Fibroblast of the aortic adventitia (primary cell): ENCODE results near the gene ANKHD1. TPM values are rescaled to one million over a fixed set of nuclear protein-coding genes. Genes with fewer than 3 reads are reported as not detected.

Source experiments
- DNase-seq: peaks from one replicate; pipeline ENCODE4 v3.0.0-alpha.2; 2010; ENCODE audit warnings: low read depth
- H3K4me3 ChIP-seq: 2 replicates; pipeline ENCODE4 v1.5.1; 2011; ENCODE audit warnings: low read depth, mild to moderate bottlenecking, control low read depth, low read length, moderate library complexity
- total RNA-seq: library from RNA; depleted of rRNA; stranded (reverse); fragments of >200 nt; gene quantifications from 2 replicates; pipeline ENCODE4 v1.2.3, GENCODE V29; 2012; ENCODE audit warnings: low replicate concordance
- TF ChIP-seq, protein P1 (sequence below): IDR thresholded peaks from 2 replicates; pipeline ENCODE4 v1.5.1; 2011; ENCODE audit warnings: mild to moderate bottlenecking, low read length, control low read depth, inconsistent platforms; ENCODE audit not compliant: insufficient read depth

ANKHD1 gene
- total RNA-seq, 1 donor, result 71.1 TPM

DNA sequence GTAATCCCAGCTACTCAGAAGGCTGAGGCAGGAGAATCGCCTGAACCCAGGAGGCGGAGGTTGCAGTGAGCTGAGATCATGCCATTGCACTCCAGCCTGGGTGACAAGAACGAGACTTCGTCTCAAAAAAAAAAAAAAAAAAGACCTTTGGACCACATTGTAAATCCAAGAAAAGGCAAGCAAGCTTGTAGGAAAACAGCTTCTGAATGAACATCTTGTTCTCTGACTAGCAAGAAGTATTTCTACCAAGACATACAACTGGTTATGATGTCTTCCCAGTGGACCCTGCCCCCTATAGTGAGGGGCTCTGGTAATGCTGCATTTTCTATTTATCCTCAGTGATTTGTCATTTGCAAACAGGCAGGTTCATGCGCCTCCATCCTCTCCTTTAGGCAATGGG lies 141.3 kb downstream of the ANKHD1 start:
- TF ChIP-seq, protein P1, sequence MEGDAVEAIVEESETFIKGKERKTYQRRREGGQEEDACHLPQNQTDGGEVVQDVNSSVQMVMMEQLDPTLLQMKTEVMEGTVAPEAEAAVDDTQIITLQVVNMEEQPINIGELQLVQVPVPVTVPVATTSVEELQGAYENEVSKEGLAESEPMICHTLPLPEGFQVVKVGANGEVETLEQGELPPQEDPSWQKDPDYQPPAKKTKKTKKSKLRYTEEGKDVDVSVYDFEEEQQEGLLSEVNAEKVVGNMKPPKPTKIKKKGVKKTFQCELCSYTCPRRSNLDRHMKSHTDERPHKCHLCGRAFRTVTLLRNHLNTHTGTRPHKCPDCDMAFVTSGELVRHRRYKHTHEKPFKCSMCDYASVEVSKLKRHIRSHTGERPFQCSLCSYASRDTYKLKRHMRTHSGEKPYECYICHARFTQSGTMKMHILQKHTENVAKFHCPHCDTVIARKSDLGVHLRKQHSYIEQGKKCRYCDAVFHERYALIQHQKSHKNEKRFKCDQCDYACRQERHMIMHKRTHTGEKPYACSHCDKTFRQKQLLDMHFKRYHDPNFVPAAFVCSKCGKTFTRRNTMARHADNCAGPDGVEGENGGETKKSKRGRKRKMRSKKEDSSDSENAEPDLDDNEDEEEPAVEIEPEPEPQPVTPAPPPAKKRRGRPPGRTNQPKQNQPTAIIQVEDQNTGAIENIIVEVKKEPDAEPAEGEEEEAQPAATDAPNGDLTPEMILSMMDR, result no peak
- H3K4me3 ChIP-seq, result no peak overlapping the region
- DNase-seq, result no peak

DNA sequence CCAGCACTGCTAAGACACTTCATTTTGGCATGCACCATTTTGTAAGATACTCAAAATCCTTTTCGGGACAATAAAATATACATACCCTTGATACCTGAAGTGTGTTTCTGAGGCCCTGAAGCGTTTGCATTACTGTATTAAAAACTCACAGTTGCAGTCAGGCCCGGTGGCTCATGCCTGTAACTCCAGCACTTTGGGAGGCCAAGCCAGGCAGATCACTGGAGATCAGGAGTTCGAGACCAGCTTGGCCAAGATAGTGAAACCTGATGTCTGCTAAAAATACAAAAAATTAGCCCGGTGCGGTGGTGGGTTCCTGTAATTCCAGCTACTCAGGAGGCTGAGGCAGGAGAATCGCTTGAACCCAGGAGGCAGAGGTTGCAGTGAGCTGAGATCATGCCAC lies 143.4 kb downstream of the ANKHD1 start:
- no peak overlapping the region for H3K4me3 ChIP-seq
- TF ChIP-seq, protein P1, result no peak
- DNase-seq, result no peak

DNA sequence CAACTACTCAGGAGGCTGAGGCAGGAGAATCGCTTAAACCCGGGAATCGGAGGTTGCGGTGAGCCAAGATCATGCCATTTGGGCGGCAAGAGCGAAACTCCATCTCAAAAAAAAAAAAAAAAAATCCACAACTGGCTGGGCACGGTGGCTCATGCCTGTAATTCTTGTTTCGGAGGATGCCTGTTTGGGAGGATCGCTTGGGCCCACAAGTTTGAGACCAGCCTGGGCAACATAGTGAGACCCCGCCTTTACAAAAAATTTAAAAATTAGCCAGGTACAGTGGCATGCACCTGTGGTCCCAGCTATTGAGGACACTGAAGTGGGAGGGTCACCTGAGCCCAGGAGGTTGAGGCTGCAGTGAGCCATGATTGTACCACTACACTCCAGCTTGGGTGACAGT lies 144.0 kb downstream of the ANKHD1 start:
- TF ChIP-seq, protein P1, result no peak
- no peak for DNase-seq
- H3K4me3 ChIP-seq, result no peak overlapping the region

DNA sequence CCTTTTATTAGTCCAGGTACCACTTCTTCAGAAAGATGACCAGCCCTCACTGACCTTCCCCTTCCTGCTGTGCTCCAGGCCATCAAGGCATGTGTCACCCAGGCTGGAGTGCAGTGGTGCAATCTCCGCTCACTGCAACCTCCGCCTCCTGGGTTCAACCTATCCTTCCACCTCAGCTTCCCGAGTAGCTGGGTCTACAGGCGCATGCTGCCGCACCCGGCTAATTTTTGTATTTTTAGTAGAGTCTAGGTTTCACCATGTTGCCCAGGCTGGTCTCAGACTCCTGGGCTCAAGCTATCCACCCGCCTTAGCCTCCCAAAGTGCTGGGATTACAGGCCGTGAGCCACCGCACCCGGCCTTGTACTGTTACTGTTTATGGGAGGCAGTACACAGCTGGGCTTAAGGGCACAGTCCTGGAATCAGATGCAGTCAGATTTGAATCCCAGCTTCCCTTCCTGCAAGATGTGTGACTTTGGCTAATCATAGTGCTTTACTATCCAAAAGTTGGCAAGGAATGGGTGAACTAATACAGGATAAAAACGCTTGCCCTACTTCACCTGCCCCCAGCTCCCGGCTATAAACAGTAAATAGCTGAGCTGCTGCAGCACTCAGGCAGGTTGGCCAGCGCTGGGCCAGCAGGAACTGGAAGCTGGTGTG lies 145.3 kb downstream of the ANKHD1 start:
- H3K4me3 ChIP-seq, result no peak overlapping the region
- TF ChIP-seq, protein P1, result no peak
- no peak for DNase-seq

DNA sequence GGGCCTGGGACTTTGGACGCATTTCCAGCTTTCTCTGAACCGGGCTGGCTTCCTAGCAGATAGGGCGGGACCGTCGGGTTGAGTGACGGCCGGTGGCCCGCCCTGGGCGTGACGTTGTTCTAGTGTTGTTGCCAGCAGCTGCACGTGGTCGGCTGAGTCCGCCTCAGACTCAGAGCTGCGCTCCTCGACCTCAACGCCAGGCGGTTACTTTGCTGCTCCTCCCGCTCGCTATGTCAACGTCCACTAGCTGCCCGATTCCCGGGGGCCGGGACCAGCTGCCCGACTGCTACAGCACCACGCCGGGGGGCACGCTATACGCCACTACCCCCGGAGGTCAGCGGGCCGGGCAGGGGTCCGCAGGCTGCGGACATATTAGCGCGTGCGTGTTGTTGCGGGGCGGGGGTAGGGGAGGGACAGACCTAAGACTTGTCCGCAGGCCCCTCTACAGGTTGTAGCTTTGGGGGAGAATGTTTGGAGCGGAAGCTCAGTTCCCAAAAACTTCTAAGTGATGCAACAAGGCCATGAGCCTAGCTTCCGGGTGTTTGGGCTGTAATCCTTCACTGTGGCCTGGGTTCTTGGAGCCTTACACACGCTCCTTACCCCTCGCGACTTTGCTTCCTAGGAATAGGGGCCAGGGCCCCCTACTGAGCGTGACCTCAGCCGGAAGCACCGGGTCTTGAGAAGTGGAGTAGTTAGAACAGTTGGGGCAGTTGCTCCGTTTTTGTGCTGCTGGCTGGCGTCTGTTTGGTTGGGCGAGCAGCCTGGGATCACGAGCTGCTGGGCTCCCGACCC lies 146.1 kb downstream of the ANKHD1 start, which contains the start of gene EIF4EBP3:
Gene EIF4EBP3 (plus strand): TSS at position 155 of the 792 bp plus-strand sequence. CDS start 76 bp downstream, at position 231.
- peak; percentile 98 for DNase-seq
- H3K4me3 ChIP-seq, result peak within 1 kb of the TSS; percentile 65
- TF ChIP-seq, protein P1, result peak; percentile 78

DNA sequence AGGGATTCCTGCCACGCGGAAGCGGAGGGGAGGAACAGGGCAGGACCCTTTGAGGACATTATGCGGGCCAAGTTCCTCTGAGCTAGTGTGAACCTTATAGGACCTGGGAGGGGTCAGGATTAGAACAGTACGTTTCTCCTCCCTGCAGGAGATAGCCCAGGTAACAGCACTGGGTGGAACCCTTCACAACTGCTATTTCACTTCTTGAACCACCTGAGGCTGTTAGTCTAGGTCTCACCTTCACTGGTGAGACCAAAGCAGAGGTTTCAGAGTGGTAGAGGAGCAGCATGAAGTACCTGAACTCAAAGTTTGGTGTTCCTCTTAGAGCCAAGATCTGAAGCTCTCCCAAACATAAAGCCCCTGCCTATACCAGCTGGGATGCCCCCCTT lies 146.7 kb downstream of the ANKHD1 start:
- peak overlapping the region; percentile 65 for H3K4me3 ChIP-seq
- no peak for DNase-seq
- TF ChIP-seq, protein P1, result no peak
